H9 (cell line): ENCODE results near the gene SCN3A. TPM values are rescaled to one million over a fixed set of nuclear protein-coding genes. Genes with fewer than 3 reads are reported as not detected.

ENCODE experiments used
- DNase-seq: peaks from one replicate; pipeline ENCODE4 v3.0.0-alpha.2; 2017
- H2AFZ ChIP-seq: one replicate; pipeline ENCODE4 v1.6.1; 2013; ENCODE audit warnings: mild to moderate bottlenecking, low read length, control low read depth, moderate library complexity
- H2AK5ac ChIP-seq: 2 replicates; pipeline ENCODE4 v1.6.1; 2013; ENCODE audit warnings: low read length, control low read depth, mixed read lengths; ENCODE audit not compliant: insufficient read length
- H2BK120ac ChIP-seq: one replicate; pipeline ENCODE4 v1.6.1; 2013; ENCODE audit warnings: low read depth, mild to moderate bottlenecking, low read length, control low read depth, inconsistent platforms; ENCODE audit not compliant: poor library complexity, severe bottlenecking
- H2BK12ac ChIP-seq: 2 replicates; pipeline ENCODE4 v1.6.1; 2013; ENCODE audit warnings: low read length, control low read depth, mixed read lengths, low read depth; ENCODE audit not compliant: insufficient read length
- H2BK15ac ChIP-seq: 2 replicates; pipeline ENCODE4 v1.6.1; 2013; ENCODE audit warnings: low read depth, low read length, control low read depth
- H2BK20ac ChIP-seq: one replicate; pipeline ENCODE4 v1.6.1; 2013; ENCODE audit warnings: low read depth, mild to moderate bottlenecking, low read length, control low read depth, inconsistent platforms; ENCODE audit not compliant: poor library complexity, severe bottlenecking
- H2BK5ac ChIP-seq: 2 replicates; pipeline ENCODE4 v1.6.1; 2013; ENCODE audit warnings: low read length, control low read depth, mixed read lengths; ENCODE audit not compliant: insufficient read length
- H3K14ac ChIP-seq: 2 replicates; pipeline ENCODE4 v1.6.1; 2013; ENCODE audit warnings: low read length, control low read depth; ENCODE audit not compliant: insufficient read depth
- H3K18ac ChIP-seq: 2 replicates; pipeline ENCODE4 v1.6.1; 2013; ENCODE audit warnings: low read depth, mild to moderate bottlenecking, mixed read lengths, low read length, control low read depth; ENCODE audit not compliant: insufficient read length
- H3K23ac ChIP-seq: 2 replicates; pipeline ENCODE4 v1.6.1; 2013; ENCODE audit warnings: low read length, control low read depth, mixed read lengths, low read depth; ENCODE audit not compliant: insufficient read length
- H3K23me2 ChIP-seq: 2 replicates; pipeline ENCODE4 v1.6.1; 2013; ENCODE audit warnings: low read depth, mild to moderate bottlenecking, mixed read lengths, low read length, control low read depth; ENCODE audit not compliant: insufficient read length, poor library complexity, severe bottlenecking
- H3K27ac ChIP-seq: 2 replicates; pipeline ENCODE4 v1.5.1; 2013; ENCODE audit warnings: low read length, control low read depth, mixed read lengths, low read depth; ENCODE audit not compliant: insufficient read length
- H3K27me3 ChIP-seq: 2 replicates; pipeline ENCODE4 v1.6.1; 2013; ENCODE audit warnings: low read length, control low read depth, inconsistent platforms; ENCODE audit not compliant: insufficient read depth
- H3K4ac ChIP-seq: 2 replicates; pipeline ENCODE4 v1.6.1; 2013; ENCODE audit warnings: low read depth, mild to moderate bottlenecking, control low read depth, inconsistent platforms, low read length, moderate library complexity
- H3K4me1 ChIP-seq: 2 replicates; pipeline ENCODE4 v1.6.1; 2013; ENCODE audit warnings: low read length, control low read depth, inconsistent platforms; ENCODE audit not compliant: insufficient read depth
- H3K4me2 ChIP-seq: 2 replicates; pipeline ENCODE4 v1.6.1; 2013; ENCODE audit warnings: low read length, control low read depth, mixed read lengths; ENCODE audit not compliant: insufficient read length, insufficient read depth
- H3K56ac ChIP-seq: 2 replicates; pipeline ENCODE4 v1.6.1; 2013; ENCODE audit warnings: low read depth, mild to moderate bottlenecking, mixed read lengths, low read length, control low read depth; ENCODE audit not compliant: insufficient read length
- H3K79me1 ChIP-seq: 2 replicates; pipeline ENCODE4 v1.6.1; 2013; ENCODE audit warnings: low read depth, mild to moderate bottlenecking, moderate library complexity, low read length, control low read depth, inconsistent platforms; ENCODE audit not compliant: insufficient read depth, poor library complexity, severe bottlenecking
- H3K79me2 ChIP-seq: 2 replicates; pipeline ENCODE4 v1.6.1; 2013; ENCODE audit warnings: low read length, control low read depth, inconsistent platforms; ENCODE audit not compliant: insufficient read depth
- H3K9ac ChIP-seq: 2 replicates; pipeline ENCODE4 v1.6.1; 2013; ENCODE audit warnings: low read length, control low read depth, mixed read lengths; ENCODE audit not compliant: insufficient read length; ENCODE audit errors: extremely low read depth
- H3K9me3 ChIP-seq: one replicate; pipeline ENCODE4 v1.6.1; 2013; ENCODE audit warnings: low read depth, low read length, inconsistent platforms; ENCODE audit not compliant: control insufficient read depth
- H3T11ph ChIP-seq: one replicate; pipeline ENCODE4 v1.6.1; 2013; ENCODE audit warnings: mild to moderate bottlenecking, low read length, control low read depth, inconsistent platforms
- H4K20me1 ChIP-seq: one replicate; pipeline ENCODE4 v1.6.1; 2013; ENCODE audit not compliant: control insufficient read depth, insufficient read length, insufficient read depth
- H4K5ac ChIP-seq: 2 replicates; pipeline ENCODE4 v1.6.1; 2013; ENCODE audit warnings: low read depth, mild to moderate bottlenecking, mixed read lengths, low read length, control low read depth; ENCODE audit not compliant: insufficient read length
- H4K8ac ChIP-seq: replicated peaks from 2 replicates; pipeline ENCODE4 v1.6.1; 2013; ENCODE audit warnings: low read length, control low read depth, mixed read lengths, low read depth; ENCODE audit not compliant: insufficient read length
- H4K91ac ChIP-seq: 2 replicates; pipeline ENCODE4 v1.6.1; 2013; ENCODE audit warnings: low read depth, mild to moderate bottlenecking, moderate library complexity, mixed read lengths, low read length, control low read depth; ENCODE audit not compliant: insufficient read length
- H3K27ac Mint-ChIP-seq, 3 experiments: 2 replicates in 2 of 3; 3 replicates in 1 of 3; pipeline ENCODE4 v1.8.0; 2020 to 2021; ENCODE audit warnings: mixed read lengths in 3 of 3, mild to moderate bottlenecking in 1 of 3, moderate library complexity in 1 of 3
- H3K27me3 Mint-ChIP-seq: 2 replicates; pipeline ENCODE4 v1.8.0; 2021; ENCODE audit warnings: low read depth, mild to moderate bottlenecking, moderate library complexity, mixed read lengths
- H3K36me3 Mint-ChIP-seq, 3 experiments: 2 replicates in 2 of 3; 3 replicates in 1 of 3; pipeline ENCODE4 v1.8.0; 2020 to 2021; ENCODE audit warnings: low read depth in 3 of 3, mixed read lengths in 3 of 3; ENCODE audit not compliant: insufficient read depth in 1 of 3
- H3K4me1 Mint-ChIP-seq, 2 experiments: 2 replicates each; pipeline ENCODE4 v1.8.0; 2020; ENCODE audit warnings: mixed read lengths in 2 of 2
- H3K4me3 Mint-ChIP-seq, 2 experiments: 2 replicates in 1 of 2; 3 replicates in 1 of 2; pipeline ENCODE4 v1.8.0; 2020 to 2021; ENCODE audit warnings: mild to moderate bottlenecking in 2 of 2, mixed read lengths in 2 of 2, moderate library complexity in 1 of 2
- H3K9me3 Mint-ChIP-seq, 2 experiments: 2 replicates in 1 of 2; 3 replicates in 1 of 2; pipeline ENCODE4 v1.8.0; 2020; ENCODE audit warnings: mild to moderate bottlenecking in 2 of 2, mixed read lengths in 2 of 2, moderate library complexity in 1 of 2
- CTCF ChIP-seq: fragments of 200-600 bp; sonication (generic); conservative IDR thresholded peaks from 3 replicates; pipeline ENCODE4 v1.8.0; 2021; ENCODE audit warnings: antibody characterized with exemption, mild to moderate bottlenecking
- WGBS: extraction: QIAGEN DNeasy Blood & Tissue Kit; methylation state at CpG from one replicate; pipeline ENCODE4 v1.1.7; 2013; ENCODE audit warnings: missing lambda C conversion rate, low lambda C conversion rate, mixed read lengths; ENCODE audit not compliant: insufficient read length; ENCODE audit errors: extremely low coverage; 5-methylcytosine and 5-hydroxymethylcytosine counted together
- total RNA-seq: library from RNA; stranded (reverse); gene quantifications from 2 replicates; pipeline ENCODE4 v1.2.1, GENCODE V29; 2021

Gene SCN3A
- total RNA-seq, 1 experiment from 2014 or later, result not detected

- H3K4me1 ChIP-seq, result no peaks in the 10 kb centered on the region
- no peak overlapping the region for H3K14ac ChIP-seq
- no peaks in the 10 kb centered on the region for H3K9me3 Mint-ChIP-seq
- H3K79me2 ChIP-seq, result no peaks in the 10 kb centered on the region
- no peak overlapping the region for H2BK120ac ChIP-seq
- no peaks in the 10 kb centered on the region for H4K20me1 ChIP-seq
- no peak for DNase-seq
- no peak overlapping the region for H2BK5ac ChIP-seq
- no peaks in the 10 kb centered on the region for H3K27me3 ChIP-seq
- H3K27ac Mint-ChIP-seq, result no peak overlapping the region
- no peak overlapping the region for H2BK12ac ChIP-seq
- no peak overlapping the region for H3K18ac ChIP-seq
- H3K9me3 ChIP-seq, result no peaks in the 10 kb centered on the region
- H4K5ac ChIP-seq, result no peak overlapping the region
- H3K56ac ChIP-seq, result no peak overlapping the region
- no peak overlapping the region for H2BK15ac ChIP-seq
- H3K36me3 Mint-ChIP-seq, result no peaks in the 10 kb centered on the region
- no peaks in the 10 kb centered on the region for H3K23me2 ChIP-seq
- no peaks in the 10 kb centered on the region for H3K27me3 Mint-ChIP-seq
- H3T11ph ChIP-seq, result no peak overlapping the region
- no CpG with 5 or more reads among the region's 4 CpGs for WGBS
- no peak for TF ChIP-seq CTCF
- no peak overlapping the region for H3K27ac ChIP-seq
- no peak overlapping the region for H3K23ac ChIP-seq
- H3K4me2 ChIP-seq, result no peak overlapping the region
- H2AFZ ChIP-seq, result no peak overlapping the region
- no peak overlapping the region for H3K4me3 Mint-ChIP-seq
- H3K9ac ChIP-seq, result no peak overlapping the region
- no peak overlapping the region for H4K8ac ChIP-seq
- no peak overlapping the region for H2AK5ac ChIP-seq
- no peak overlapping the region for H4K91ac ChIP-seq
- no peak overlapping the region for H2BK20ac ChIP-seq
- H3K4ac ChIP-seq, result no peak overlapping the region
- H3K79me1 ChIP-seq, result no peaks in the 10 kb centered on the region
- 0 out of 4 replicates have a peak, but pooled peaks cover 0 to 2% of the 10 kb centered on the region in 2 experiments for H3K4me1 Mint-ChIP-seq
These were observed 39.6 kb downstream of the SCN3A start for GRCh38 chr2:165164201-165164600.
